GM12873 (cell line): Measurements from ENCODE around the gene CDKN1C.

Experiments used
- TF ChIP-seq, protein P1 (sequence below): IDR thresholded peaks from 2 replicates; pipeline ENCODE4 v1.5.1; 2012; ENCODE audit warnings: low read depth, mild to moderate bottlenecking, moderate library complexity, low read length, control low read depth; ENCODE audit not compliant: insufficient read depth; ENCODE audit errors: missing control alignments

Gene CDKN1C

DNA sequence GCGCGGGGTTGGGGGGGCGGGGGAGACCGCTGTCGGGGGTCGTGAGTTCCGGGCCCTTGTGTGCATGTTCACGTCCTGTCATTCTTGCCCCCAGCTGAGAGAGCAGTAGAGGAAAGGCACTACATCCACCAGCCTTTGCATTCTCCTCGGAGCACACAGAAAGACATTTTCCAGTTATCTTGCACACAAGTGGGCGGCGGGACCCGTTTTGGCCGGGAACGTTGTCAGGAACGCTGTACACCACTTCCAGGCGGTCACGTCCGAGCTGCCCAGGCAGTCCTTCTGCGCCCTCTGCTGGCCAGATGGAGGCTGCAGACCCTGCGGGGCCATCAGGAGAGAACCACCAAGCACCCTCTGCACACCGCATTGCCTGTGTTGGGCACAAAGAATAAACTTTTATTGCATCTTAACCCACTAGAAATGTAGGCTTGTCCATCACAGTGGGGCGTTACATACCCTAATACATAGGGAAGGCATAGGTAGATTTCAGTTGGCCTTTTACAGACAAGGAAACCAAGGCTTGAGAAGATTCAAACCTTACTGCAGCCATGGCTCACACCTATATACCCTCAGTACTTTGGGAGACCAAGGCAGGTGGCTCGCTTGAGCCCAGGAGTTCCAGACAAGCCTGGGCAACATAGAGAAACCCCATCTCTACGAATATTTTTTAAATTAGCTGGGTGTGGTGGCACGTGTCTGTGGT, 2.8 kb upstream of the CDKN1C start:
- TF ChIP-seq, protein P1, sequence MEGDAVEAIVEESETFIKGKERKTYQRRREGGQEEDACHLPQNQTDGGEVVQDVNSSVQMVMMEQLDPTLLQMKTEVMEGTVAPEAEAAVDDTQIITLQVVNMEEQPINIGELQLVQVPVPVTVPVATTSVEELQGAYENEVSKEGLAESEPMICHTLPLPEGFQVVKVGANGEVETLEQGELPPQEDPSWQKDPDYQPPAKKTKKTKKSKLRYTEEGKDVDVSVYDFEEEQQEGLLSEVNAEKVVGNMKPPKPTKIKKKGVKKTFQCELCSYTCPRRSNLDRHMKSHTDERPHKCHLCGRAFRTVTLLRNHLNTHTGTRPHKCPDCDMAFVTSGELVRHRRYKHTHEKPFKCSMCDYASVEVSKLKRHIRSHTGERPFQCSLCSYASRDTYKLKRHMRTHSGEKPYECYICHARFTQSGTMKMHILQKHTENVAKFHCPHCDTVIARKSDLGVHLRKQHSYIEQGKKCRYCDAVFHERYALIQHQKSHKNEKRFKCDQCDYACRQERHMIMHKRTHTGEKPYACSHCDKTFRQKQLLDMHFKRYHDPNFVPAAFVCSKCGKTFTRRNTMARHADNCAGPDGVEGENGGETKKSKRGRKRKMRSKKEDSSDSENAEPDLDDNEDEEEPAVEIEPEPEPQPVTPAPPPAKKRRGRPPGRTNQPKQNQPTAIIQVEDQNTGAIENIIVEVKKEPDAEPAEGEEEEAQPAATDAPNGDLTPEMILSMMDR: peak; percentile 97

DNA sequence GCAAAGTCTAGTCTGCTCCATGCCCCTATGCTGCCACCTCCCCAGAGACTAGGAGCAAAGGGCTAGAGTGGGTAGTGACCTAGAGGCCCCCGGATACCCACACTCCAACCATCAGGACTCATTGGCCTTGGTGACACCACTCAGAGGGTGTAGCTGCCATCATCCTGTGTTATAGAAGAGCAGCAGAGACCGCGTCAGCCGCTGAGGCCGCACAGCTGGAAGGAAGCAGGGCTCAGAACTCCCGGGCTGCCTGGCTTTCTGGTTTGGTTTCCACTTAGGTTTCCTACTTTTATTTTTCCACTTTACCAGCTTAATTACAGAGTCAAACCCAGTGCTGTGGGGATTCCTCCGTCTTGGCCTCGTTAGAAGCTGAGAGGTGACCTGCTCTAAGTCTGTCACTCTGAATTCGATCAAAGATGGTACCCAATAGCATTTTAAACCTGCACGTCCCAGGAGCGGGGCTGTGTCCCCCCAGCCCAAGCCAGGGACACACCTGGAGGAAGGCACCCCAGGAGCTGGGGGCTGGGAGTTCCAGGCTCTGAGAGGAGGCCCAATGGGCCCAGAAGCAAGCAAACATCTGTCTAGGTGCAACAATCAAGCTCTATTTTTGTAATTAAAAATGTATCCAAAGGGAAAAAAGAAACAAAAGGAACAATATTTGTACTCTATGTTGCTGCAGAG, 2.1 kb upstream of the CDKN1C start:
- TF ChIP-seq, protein P1: no peak

DNA sequence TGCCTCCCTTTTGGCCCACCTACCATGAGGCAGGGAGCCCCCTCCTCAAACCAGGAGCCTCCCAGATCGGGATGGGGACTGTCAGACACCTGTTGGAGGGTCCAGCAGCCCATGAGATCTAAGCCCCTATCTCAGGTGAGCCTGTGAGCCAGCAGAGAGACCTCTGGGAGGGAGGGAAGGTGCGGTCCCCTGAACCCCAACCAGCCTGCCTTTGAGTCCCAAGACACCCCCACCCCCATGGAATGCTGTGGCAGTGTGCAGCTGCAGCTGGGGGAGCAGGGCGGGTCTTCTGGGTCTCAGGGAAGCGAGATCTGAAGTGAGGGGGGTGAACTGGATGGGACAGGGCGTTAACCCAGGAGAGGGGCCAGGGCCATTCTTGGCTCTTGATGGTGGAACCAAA, 1.4 kb upstream of the CDKN1C start:
- TF ChIP-seq, protein P1: no peak

DNA sequence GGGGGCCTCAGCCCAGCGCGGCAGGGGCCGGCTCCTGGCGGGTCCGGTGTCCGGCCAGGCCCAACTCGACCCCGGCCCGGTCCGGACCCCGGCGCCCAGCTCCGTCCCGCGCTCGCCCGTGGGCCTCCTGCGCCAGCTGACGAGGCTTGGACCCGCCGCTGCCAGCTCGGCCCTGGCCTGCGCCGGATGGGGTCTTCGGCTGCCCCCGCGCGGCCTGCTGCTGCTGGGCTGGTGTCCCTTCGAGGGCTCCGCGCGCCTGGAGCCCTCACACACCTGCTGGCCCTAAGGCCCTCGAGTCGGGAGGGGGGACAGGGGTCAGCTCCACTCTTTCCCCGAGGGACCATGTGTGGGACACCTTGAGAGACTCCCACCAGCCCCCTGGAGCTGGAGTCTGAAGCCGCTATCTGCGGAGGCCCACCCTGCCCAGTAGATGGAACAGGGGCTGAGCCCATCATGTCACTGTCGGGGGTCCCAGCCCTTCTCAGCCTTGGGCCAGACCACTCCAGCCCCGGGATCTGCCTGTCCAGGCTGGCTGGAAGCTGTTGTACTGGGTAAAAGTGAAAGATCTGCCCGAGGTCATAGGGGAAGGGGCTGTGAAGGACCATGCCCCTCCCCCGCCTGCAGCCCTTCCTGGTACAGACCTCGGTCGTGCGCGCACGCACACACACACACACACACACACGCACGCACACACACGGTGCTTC, 768 bp upstream of the CDKN1C start:
- TF ChIP-seq, protein P1: no peak

DNA sequence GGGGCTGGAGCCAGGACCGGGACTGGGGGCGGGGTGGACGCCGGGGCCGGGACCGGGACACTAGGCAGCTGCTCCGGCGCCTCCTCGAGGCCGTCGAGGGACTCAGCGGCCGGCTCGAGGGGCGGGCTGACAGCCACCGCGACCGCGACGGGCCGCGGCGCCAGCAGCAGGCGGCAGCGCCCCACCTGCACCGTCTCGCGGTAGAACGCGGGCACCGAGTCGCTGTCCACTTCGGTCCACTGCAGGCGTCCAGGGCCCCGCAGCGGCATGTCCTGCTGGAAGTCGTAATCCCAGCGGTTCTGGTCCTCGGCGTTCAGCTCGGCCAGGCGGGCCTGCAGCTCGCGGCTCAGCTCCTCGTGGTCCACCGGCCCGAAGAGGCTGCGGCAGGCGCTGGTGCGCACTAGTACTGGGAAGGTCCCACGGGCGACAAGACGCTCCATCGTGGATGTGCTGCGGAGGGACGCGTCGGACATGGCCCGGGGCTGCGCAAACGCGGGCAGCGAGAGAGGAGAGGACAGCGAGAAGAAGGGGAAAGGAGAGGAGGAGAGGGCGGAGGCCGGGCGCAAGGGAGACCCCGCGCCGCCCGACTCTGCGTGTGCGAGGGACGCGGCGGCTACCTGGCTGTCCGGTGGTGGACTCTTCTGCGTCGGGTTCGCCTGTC, 428 bp downstream of the CDKN1C start:
- TF ChIP-seq, protein P1: no peak

DNA sequence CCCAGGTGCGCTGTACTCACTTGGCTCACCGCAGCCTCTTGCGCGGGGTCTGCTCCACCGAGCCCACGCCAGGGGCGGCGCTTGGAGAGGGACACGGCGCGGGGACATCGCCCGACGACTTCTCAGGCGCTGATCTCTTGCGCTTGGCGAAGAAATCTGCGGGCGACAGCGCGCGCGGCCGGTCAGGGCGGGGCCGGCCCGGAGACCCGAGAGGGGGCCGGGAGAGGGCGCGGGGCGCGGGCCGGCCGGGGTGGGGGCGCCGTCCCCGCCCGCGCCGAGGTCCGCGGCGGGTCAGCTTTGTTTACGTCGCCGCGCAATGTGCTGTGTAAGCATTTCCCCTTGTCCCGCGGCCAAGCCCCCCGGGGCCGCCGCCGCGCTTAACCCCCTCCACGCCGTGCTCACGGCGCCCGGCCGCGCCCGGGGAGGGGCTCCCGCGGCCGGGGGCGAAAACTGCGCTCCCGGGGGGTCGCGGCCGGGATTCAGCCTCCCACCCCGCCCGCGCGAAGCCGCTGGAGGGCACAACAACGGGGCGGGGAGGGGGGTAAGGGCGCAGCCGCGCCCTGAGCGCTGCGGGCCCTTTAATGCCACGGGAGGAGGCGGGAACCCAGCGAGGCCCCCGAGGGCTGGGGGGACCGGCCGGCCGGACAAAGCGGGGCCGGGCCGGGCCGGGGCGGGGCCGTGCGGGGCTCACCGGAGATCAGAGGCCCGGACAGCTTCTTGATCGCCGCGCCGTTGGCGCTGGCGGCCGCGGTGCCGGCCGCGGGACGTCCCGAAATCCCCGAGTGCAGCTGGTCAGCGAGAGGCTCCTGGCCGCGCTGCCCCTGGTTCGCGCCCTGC, 1.4 kb downstream of the CDKN1C start:
- TF ChIP-seq, protein P1: no peak
